GM10847 (cell line): ENCODE measurements around the gene ZNF576.
A peak's percentile ranks its signal among the peaks of the same experiment; 100 is the strongest.

Source experiments
- POLR2A ChIP-seq: IDR thresholded peaks from 2 replicates; pipeline ENCODE4 v1.6.1; 2011; ENCODE audit not compliant: insufficient read length; ENCODE audit errors: extremely low read depth

ZNF576 gene

GRCh38 chr19:43595999-43596841 is at the start of gene ZNF576, which contains the start of gene IRGQ:
Gene ZNF576, plus strand, starts transcription at chr19:43596595. Its CDS starts 514 bp downstream, at chr19:43597109.
Gene IRGQ, minus strand, starts transcription at chr19:43596134. Its CDS starts 796 bp downstream, at chr19:43595338.
- TF ChIP-seq POLR2A = peak; percentile 59

- TF ChIP-seq POLR2A = no peak
Measured at GRCh38 chr19:43548706-43549105, 47.7 kb upstream of the ZNF576 start.

- TF ChIP-seq POLR2A = no peak
Measured at GRCh38 chr19:43551399-43552197, 44.8 kb upstream of the ZNF576 start.

GRCh38 chr19:43552198-43552450 is 44.3 kb upstream of the ZNF576 start:
- no peak for TF ChIP-seq POLR2A

GRCh38 chr19:43552616-43553015 is 43.8 kb upstream of the ZNF576 start:
- TF ChIP-seq POLR2A = no peak

- TF ChIP-seq POLR2A = no peak
Measured at GRCh38 chr19:43553656-43554055, 42.7 kb upstream of the ZNF576 start.

GRCh38 chr19:43554317-43554895 is 42.0 kb upstream of the ZNF576 start:
- TF ChIP-seq POLR2A = no peak

GRCh38 chr19:43555185-43555770 is 41.1 kb upstream of the ZNF576 start:
- no peak for TF ChIP-seq POLR2A

- TF ChIP-seq POLR2A = no peak
Measured at GRCh38 chr19:43560687-43561086, 35.7 kb upstream of the ZNF576 start.

GRCh38 chr19:43561139-43561970 is 35.0 kb upstream of the ZNF576 start:
- no peak for TF ChIP-seq POLR2A

GRCh38 chr19:43562226-43562697 is 34.1 kb upstream of the ZNF576 start:
- TF ChIP-seq POLR2A = no peak

GRCh38 chr19:43562698-43563241 is 33.6 kb upstream of the ZNF576 start:
- no peak for TF ChIP-seq POLR2A

- no peak for TF ChIP-seq POLR2A
Measured at GRCh38 chr19:43563816-43564457, 32.5 kb upstream of the ZNF576 start.

- TF ChIP-seq POLR2A = no peak
Measured at GRCh38 chr19:43564800-43565199, 31.6 kb upstream of the ZNF576 start.
